Fibroblast of skin of right quadriceps (primary cell): ENCODE measurements around the gene ADAMTS17.
A peak's percentile ranks its signal among the peaks of the same experiment; 100 is the strongest.

ENCODE experiments used
- DNase-seq: peaks from one replicate; pipeline ENCODE4 v3.0.0-alpha.2; 2013

The ADAMTS17 gene

DNA sequence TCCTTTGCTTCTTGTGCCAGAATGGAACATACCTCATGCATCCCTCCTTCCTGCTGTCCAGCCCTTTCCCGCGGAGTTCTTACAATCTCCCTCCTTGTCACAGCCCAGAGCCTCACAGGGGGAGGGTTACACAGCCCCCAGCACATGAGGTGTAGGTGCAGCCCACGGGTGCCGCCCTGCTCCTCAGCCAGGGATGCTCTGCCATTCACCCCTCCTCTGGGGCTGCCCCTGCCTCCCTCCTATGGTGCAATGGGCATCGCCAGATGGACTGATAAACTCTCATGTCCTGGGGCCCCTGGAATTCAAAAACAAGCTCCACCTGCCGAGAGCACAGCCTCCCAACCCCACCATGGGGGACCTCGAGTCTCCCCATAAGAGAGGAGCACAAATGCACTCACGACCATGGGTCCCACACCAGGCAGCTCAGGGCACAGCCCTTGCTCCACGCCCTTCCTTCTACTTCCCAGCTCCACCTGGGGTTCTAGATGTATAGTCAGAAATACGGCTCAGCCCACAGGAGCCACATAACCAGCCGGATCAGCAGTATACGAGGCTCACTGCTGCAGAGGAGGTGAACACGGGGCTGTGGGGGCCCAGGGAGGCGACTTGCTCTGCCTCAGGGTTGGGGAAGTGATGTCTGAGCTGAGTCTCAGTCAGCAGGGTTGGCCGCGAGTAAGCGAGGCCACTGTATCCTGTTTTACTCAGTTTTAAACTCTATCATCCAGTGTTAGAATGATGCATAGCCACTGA lies 338.8 kb downstream of the ADAMTS17 start:
- no peak for DNase-seq

- no peak for DNase-seq
Observed at GRCh38 chr15:100002086-100002620, 339.6 kb downstream of the ADAMTS17 start.

DNA sequence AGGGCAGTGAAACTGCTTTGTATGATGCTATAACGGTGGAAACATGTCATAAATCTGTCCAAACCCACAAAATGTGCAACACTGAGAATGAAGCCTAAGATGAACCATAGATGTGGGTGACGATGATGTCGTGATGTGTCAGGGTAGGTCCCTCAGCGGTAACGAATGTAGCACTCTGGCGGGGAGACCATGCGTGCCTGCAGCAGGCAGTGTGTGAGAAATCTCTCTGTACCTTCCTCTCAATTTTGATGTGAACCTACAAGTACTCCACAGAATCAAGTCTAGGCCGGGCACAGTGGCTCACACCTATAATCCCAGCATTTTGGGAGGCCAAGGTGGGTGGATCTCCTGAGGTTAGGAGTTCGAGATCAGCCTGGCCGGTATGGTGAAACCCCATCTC lies 340.4 kb downstream of the ADAMTS17 start:
- peak; percentile 38 for DNase-seq

DNA sequence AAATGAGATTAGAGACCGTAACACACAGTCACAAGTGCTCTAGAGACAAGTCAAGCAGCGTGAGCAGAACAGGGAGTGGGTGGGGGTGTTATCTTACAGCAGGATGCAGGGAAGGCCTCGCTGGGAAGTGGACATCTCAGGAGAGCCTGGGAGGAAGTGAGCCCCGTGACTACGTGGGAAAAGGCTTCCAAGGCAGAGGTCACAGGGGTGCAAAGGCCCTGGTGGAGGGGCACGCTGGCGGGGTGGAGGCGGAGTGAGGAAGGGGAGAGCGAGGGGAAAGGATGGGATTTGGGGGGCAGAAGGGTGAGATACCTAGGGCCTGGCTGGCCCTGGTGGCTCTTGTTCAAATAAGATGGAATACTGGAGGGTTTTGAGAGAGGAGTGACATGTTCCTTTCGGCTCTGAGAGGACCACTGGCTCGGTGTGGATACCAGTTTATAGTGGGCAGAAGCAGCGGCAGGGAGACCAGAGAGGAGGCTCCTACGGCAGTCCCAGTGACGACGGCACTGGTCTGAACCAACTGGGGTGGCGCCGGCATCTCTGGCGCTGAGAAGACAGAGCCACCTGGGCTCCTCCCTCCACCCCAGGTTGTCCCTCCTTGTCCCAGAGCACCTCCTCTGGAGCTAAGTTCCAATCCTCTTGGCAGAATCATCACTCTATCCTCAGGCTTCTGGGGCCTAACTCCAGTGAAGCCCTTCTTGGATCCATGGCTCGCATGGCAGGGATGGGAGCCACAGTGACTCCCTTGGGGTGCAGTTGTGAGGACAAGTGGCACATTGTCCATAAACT lies 342.3 kb downstream of the ADAMTS17 start:
- DNase-seq: no peak

GRCh38 chr15:99998661-99999101 lies 343.1 kb downstream of the ADAMTS17 start:
- DNase-seq: peak; percentile 20

GRCh38 chr15:99997112-99997651 lies 344.6 kb downstream of the ADAMTS17 start:
- DNase-seq: no peak

- DNase-seq: no peak
Observed at GRCh38 chr15:99996660-99997059, 345.1 kb downstream of the ADAMTS17 start.

DNA sequence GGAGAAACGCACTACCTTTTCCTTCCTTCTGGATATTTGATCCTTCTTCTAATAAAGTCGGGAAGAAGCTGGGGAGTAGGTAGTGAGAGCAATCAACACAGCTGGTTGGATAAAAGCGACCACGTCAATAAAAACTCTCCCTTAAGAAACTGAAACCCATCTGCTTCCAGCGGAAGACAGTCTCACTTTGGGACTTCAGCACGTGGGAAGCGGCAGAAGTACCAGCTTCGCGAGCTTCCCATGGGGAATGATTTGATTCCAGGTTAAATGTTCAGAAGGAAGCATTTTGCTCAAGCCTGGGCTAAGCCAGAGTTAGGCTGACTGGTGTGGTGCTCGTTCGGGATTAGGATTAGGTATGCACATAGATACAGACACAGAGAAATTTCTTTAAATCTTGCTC lies 346.2 kb downstream of the ADAMTS17 start:
- no peak for DNase-seq

DNA sequence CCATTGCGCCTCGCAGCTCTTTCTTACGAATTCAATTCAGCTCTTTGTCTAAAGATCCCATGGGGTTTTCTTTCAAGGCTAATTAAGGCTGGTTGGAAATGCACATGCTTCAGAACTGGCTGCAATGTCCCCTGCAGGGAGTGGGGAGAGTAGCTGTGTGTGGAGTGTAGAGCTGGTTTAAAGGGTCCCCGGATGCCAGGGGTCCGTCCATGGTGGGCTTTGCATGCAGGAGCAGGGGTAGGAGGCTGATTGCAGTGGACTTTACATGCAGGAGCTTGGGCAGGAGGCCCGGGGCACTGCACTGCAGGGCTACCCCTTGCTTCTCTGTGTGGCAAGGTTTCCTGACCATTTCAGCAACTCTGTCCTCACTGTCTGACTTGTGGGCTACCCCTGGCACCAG lies 346.9 kb downstream of the ADAMTS17 start:
- no peak for DNase-seq

DNA sequence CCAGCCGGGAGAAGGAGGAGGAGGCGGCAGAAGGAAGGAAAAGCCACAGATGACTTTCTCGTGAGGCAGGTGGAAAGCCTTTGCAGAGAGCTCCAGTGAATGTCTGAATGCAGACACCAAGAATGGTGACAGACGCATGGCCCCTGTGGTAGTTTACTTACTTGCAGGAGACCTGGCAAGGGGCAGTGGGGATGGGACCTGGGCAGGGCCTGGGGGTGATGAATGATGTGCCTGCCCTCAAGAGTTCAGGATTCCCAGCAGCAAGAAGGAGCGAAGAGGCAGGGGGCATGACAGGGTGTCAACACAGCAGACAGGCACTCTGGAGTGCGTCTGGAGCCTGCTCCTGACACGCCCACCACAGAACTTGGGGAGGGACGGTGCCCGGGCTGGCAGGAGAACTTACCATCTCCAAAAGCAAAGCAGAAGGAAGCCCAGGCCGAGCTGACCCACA lies 348.1 kb downstream of the ADAMTS17 start:
- no peak for DNase-seq

DNA sequence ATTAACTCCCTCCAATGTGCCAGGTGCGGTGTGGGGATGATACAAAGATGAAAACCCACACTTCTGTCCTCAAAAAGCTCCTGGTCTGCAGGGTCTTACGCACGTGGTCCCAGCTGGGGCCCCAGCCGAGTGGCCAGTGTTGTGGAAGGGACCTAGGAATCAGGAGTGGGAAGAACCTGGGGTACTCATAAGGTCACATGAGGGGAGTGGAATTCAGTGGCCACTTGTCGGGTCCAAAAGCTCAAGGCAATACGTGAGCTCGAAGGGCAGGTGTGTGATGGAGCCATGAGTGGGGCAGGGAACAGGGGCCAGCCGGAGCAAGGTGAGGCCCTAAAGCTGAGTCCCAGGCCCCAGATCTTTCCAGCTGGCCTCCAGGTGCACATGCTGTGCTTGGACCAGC lies 348.5 kb downstream of the ADAMTS17 start:
- DNase-seq: no peak

GRCh38 chr15:99992611-99993231 lies 349.1 kb downstream of the ADAMTS17 start:
- no peak for DNase-seq

DNA sequence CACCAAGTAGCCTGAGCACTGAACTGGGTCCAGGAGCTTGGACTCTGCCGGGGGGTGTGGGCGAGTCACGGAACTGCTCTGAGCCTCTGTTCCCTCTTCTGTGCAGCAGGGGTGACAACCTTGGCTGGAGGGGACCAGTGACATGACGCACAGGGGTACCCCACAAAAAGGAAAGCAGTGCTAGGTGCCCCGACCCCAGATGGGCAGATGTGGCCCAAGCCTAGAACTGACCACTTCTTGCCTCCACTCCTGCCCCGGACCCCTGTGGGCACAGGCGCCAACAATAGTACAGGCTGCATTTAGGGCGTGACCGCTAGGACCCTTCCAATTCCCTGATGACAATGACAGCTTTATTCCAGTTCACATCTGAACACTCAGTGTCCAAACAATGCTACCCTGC lies 352.7 kb downstream of the ADAMTS17 start:
- no peak for DNase-seq

DNA sequence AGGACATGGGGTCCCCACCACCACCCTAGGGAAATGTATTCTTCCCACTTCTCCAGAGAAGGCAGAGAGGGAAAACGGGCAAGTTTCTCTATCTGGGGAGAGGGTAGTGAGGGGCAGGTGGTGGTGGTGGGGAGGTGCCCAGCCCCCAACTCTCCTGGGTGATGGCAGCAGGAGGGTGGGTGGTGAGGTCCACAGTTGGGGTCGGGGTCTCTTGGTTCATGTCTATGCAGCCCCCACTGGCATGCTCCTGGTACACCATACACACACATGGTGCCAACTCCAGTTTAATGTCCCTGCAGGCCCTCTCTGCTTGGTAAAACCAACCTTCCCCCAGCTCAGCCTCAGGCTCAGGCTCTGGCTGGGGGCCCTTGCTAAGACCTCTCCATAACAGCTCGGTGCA lies 354.1 kb downstream of the ADAMTS17 start:
- DNase-seq: no peak

GRCh38 chr15:99987119-99987506 lies 354.7 kb downstream of the ADAMTS17 start:
- no peak for DNase-seq

DNA sequence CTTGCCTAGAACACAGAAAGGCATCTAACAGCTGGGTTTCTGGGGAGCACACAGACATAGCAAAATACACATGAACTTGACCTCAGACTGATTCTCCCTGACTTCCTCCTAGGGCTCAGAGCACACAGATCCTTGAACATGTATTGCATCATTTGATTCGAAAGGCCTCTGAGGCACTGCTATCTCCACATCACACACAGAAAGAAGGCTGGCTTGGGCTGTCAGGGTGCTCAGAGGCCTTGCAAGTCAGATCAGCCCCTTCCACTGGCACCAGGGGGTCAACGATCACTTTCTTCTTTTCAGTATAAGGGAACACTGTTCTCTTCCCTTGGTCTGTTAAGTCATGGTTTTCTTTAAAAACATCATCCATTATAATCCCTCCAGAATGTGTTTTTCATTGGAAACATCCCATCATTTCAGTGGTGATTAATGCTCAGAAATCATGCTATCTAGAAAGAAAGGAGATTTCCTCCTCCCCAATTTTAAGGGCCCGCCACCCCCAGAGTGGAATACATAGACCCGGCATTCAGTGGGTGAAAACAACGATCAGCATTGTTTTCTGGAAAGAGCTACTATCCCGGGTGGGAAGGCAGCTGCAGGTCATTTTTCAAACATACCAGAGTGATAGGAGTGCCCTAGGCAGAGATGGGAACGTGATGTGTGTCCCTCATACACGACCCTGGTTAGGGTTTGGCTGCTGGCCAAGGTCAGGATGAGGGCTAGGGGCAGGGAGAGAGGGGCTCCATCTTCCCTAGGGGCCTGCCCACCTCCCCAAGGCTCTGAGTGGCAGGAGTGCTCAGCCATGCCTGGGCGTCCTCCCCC lies 355.3 kb downstream of the ADAMTS17 start:
- DNase-seq: peak; percentile 31

DNA sequence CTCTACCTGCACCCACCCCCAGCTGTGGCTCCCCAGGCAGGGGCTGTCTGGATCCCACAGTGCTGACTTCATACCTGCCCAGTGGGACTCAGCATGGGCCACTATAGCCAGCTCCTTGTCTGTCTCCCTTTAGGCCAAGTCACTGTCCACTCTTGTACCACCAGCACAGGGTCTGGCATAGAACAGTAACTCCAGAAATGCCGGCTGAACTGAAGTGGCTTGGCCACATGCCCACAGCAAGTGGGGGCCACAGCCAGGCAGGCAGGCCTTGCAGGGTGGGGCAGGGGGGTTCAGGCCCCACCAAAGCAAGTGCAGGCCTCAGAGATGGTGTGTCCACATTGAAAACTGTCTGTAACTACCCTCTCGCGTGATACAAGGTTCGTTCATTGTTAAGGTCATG lies 355.9 kb downstream of the ADAMTS17 start:
- DNase-seq: no peak

DNA sequence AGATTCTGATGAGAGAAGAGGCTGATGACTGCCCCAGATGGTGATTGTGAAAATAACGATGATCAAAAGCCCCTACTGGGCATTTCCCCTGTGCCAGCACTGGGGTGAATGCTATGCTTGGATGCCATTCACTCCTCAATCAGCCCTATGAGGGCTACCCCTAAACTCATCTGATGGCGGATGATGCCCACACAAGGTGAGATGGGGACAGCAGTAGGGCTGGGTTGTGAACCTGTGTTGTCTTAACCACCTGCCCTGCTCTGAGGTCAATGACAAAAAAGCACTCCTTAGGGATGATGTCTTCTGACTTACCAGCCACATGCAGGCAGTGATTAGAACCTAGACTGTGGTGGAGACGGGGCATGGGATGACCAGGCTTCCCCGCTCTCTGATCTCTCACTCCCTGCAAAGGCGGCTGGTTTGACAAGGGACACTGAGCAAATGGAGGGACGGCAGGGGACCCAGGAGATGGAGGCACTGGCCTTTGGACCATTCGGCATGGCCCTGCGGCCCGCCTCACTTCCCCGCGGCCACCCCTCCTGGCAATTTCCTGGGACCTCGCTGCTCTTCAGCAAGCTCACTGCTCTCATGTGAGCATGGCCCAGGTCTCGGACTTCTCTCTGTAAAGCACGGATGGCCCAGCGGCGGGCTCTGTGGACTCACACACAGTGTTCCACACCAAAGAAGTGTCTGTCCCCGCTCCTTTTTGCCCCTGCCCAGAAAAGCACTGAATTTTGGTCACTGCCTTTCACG lies 357.1 kb downstream of the ADAMTS17 start:
- DNase-seq: no peak

- DNase-seq: no peak
Observed at GRCh38 chr15:99983886-99984286, 357.9 kb downstream of the ADAMTS17 start.

GRCh38 chr15:99983171-99983885 lies 358.4 kb downstream of the ADAMTS17 start:
- peak; percentile 48 for DNase-seq

GRCh38 chr15:99982662-99983061 lies 359.1 kb downstream of the ADAMTS17 start:
- no peak for DNase-seq
